ENCODE results near the gene CCNA2. TPM values are rescaled to one million over a fixed set of nuclear protein-coding genes. Genes with fewer than 3 reads are reported as not detected.

Gene CCNA2
- total and polyA plus RNA-seq, 3 donors from 2014 or later: 6.3 to 10.2 (median 8.0) TPM

GRCh38 chr4:121860121-121860520 is 36.4 kb upstream of the CCNA2 start:
- intact Hi-C loops (cut with DNase I; ENCODE audit: low total_unique reads): no loop called here
- Histone ChIP-seq H3K4me3 (no peak overlapping the region), H3K9me3 (no peaks in the 10 kb centered on the region), H3K27ac (no peak overlapping the region), H3K4me1 (no peaks in the 10 kb centered on the region), H3K36me3 (ENCODE audit: low read depth, missing control alignments) (no peaks in the 10 kb centered on the region), H3K27me3 (no peaks in the 10 kb centered on the region)
- TF ChIP-seq, protein P1, sequence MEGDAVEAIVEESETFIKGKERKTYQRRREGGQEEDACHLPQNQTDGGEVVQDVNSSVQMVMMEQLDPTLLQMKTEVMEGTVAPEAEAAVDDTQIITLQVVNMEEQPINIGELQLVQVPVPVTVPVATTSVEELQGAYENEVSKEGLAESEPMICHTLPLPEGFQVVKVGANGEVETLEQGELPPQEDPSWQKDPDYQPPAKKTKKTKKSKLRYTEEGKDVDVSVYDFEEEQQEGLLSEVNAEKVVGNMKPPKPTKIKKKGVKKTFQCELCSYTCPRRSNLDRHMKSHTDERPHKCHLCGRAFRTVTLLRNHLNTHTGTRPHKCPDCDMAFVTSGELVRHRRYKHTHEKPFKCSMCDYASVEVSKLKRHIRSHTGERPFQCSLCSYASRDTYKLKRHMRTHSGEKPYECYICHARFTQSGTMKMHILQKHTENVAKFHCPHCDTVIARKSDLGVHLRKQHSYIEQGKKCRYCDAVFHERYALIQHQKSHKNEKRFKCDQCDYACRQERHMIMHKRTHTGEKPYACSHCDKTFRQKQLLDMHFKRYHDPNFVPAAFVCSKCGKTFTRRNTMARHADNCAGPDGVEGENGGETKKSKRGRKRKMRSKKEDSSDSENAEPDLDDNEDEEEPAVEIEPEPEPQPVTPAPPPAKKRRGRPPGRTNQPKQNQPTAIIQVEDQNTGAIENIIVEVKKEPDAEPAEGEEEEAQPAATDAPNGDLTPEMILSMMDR (IDR thresholded peaks at IDR 0.05): no peak
- no peak for TF ChIP-seq POLR2A (IDR thresholded peaks at IDR 0.05)
- no peak for DNase-seq

DNA sequence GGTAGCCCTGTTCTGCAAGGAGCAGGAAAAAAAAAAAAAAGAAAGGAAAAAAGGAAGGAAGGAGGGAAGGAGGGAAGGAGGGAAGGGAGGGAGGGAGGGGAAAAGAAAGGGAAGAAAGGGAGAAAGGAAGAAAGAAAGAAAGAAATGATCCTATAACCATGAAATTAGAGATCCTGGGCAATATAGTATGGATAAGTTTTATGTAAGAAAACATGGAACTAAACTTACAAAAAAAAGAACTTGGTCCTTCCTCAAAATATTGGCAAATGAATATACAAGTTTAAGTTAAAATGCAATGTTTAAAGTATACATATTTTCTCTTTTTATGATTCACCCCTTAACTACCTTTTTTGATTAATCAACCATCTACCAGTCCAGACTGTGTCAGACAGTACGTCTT is 27.7 kb upstream of the CCNA2 start:
- Histone ChIP-seq H3K9me3 (no peaks in the 10 kb centered on the region), H3K27me3 (no peaks in the 10 kb centered on the region), H3K4me1 (no peaks in the 10 kb centered on the region), H3K36me3 (ENCODE audit: low read depth, missing control alignments) (no peaks in the 10 kb centered on the region), H3K4me3 (no peak overlapping the region), H3K27ac (no peak overlapping the region)
- no peak for DNase-seq
- WGBS, 2 donors: 73 to 75% methylated on average over 1 of the region's 1 CpG
- intact Hi-C loops (cut with DNase I; ENCODE audit: low total_unique reads): no loop called here
- TF ChIP-seq, protein P1 (IDR thresholded peaks at IDR 0.05): no peak
- TF ChIP-seq POLR2A (IDR thresholded peaks at IDR 0.05): no peak

- DNase-seq: no peak
- 71 to 80% methylated on average over 6 of the region's 6 CpGs for WGBS, 2 donors
- intact Hi-C loops (cut with DNase I; ENCODE audit: low total_unique reads): no loop called here
- Histone ChIP-seq H3K4me3 (no peak overlapping the region), H3K4me1 (no peaks in the 10 kb centered on the region), H3K9me3 (no peaks in the 10 kb centered on the region), H3K36me3 (ENCODE audit: low read depth, missing control alignments) (no peaks in the 10 kb centered on the region), H3K27me3 (no peaks in the 10 kb centered on the region), H3K27ac (no peak overlapping the region)
- TF ChIP-seq POLR2A (IDR thresholded peaks at IDR 0.05): no peak
- TF ChIP-seq, protein P1 (IDR thresholded peaks at IDR 0.05): no peak
Measured at GRCh38 chr4:121846662-121847061, 23.0 kb upstream of the CCNA2 start.

- 90 to 92% methylated on average over 4 of the region's 4 CpGs for WGBS, 2 donors
- intact Hi-C loops (cut with DNase I; ENCODE audit: low total_unique reads): no loop called here
- Histone ChIP-seq H3K27me3 (no peaks in the 10 kb centered on the region), H3K27ac (no peak overlapping the region), H3K4me1 (no peaks in the 10 kb centered on the region), H3K36me3 (ENCODE audit: low read depth, missing control alignments) (no peaks in the 10 kb centered on the region), H3K4me3 (no peak overlapping the region), H3K9me3 (no peaks in the 10 kb centered on the region)
- TF ChIP-seq, protein P1 (IDR thresholded peaks at IDR 0.05): no peak
- no peak for TF ChIP-seq POLR2A (IDR thresholded peaks at IDR 0.05)
- no peak for DNase-seq
Measured at GRCh38 chr4:121842862-121843261, 19.2 kb upstream of the CCNA2 start.

DNA sequence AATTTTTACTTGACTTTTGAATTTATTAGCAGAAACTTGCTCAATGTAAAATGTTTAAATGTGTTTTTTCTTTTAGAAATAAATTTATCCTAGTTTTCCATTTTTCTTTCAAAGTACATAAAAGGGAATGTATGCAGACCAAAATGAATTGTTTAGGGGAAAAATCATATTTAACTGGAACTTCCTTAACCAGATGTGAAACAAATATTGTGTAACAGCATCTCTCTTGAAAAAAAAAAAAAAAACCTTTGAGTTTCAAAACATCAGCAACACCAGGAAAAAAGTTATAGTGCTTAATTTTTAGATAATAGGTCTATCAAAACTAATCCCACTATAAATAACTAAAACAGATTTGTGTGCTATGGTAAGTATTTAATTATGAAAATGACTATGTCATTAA is 14.5 kb upstream of the CCNA2 start:
- no peaks in the 10 kb centered on the region for H3K36me3 ChIP-seq (ENCODE audit: low read depth, missing control alignments)
- H3K4me1 ChIP-seq: no peaks in the 10 kb centered on the region
- H3K27me3 ChIP-seq: no peaks in the 10 kb centered on the region
- TF ChIP-seq, protein P1 (IDR thresholded peaks at IDR 0.05): no peak
- no peak for TF ChIP-seq POLR2A (IDR thresholded peaks at IDR 0.05)
- H3K27ac ChIP-seq: no peak overlapping the region
- no peak for DNase-seq
- intact Hi-C loops (cut with DNase I; ENCODE audit: low total_unique reads): no loop called here
- H3K9me3 ChIP-seq: no peaks in the 10 kb centered on the region
- H3K4me3 ChIP-seq: no peak overlapping the region
